Stomach (tissue), 9 donors: ENCODE data around the gene UBAC1. TPM values are rescaled to one million over a fixed set of nuclear protein-coding genes. Genes with fewer than 3 reads are reported as not detected.
A peak's percentile ranks its signal among the peaks of the same experiment; 100 is the strongest.

Experiments
- DNase-seq, 2 donors: peaks; one replicate each; pipeline versions ENCODE4 v3.0.0 to v3.0.0-alpha.2; 2013 to 2019
- H3K27ac ChIP-seq, 5 donors: fragments of 200-600 bp in 4 of 5; sonication (generic) in 4 of 5; one replicate each; pipeline ENCODE4 v1.5.1; 2013 to 2019; ENCODE audit warnings: mild to moderate bottlenecking in 1 of 5, moderate library complexity in 1 of 5
- H3K27me3 ChIP-seq, 3 donors: fragments of 200-600 bp; sonication (generic); one replicate each; pipeline ENCODE4 v1.5.1; 2017 to 2019; ENCODE audit warnings: mixed run types in 1 of 3
- H3K36me3 ChIP-seq, 4 donors: fragments of 200-600 bp; sonication (generic); 1 replicate in 3 of 4; 2 replicates in 1 of 4; pipeline ENCODE4 v1.5.1; 2016 to 2019
- H3K4me1 ChIP-seq, 4 donors: fragments of 200-600 bp; sonication (generic); one replicate each; pipeline ENCODE4 v1.5.1; 2016 to 2019
- H3K4me3 ChIP-seq, 4 donors: fragments of 200-600 bp; sonication (generic) in 3 of 4; one replicate each; pipeline ENCODE4 v1.5.1; 2016 to 2019; ENCODE audit warnings: mild to moderate bottlenecking in 1 of 4
- H3K9me3 ChIP-seq, 4 donors: fragments of 200-600 bp; sonication (generic); one replicate each; pipeline ENCODE4 v1.5.1; 2016 to 2019
- EP300 ChIP-seq: sonication (generic); formaldehyde crosslinking; IDR thresholded peaks from one replicate; pipeline ENCODE4 v1.6.1; 2017; ENCODE audit warnings: antibody characterized with exemption
- POLR2A ChIP-seq, 4 donors: fragments of 450-650 bp; IDR thresholded peaks; one replicate each; pipeline ENCODE4 v1.6.1; 2016; ENCODE audit warnings: antibody characterized with exemption in 4 of 4, control low read depth in 2 of 4, mild to moderate bottlenecking in 1 of 4, moderate library complexity in 1 of 4
- POLR2AphosphoS5 ChIP-seq, 3 donors: sonication (generic); formaldehyde crosslinking; IDR thresholded peaks; one replicate each; pipeline ENCODE4 v1.6.1; 2016; ENCODE audit warnings: antibody characterized with exemption in 3 of 3
- WGBS, 5 donors: extraction: QIAGEN DNeasy Blood & Tissue Kit in 3 of 5; methylation state at CpG; one replicate each; pipeline versions ENCODE4 v1.1.5 to v1.1.7; 2013 to 2018; 5-methylcytosine and 5-hydroxymethylcytosine counted together
- intact Hi-C: fragments of 100-400 bp; cut with DNase I; formaldehyde crosslinking; loops from one replicate; pipeline ENCODE4 v1.15.1; 2023; ENCODE audit warnings: low total_unique reads
- polyA plus RNA-seq, 3 donors: library from polyadenylated mRNA; stranded (reverse); fragments of 200-250 nt; gene quantifications; one replicate each; pipeline ENCODE4 v1.2.3, GENCODE V29; 2013
- total RNA-seq, 5 donors: library from RNA; depleted of rRNA; stranded (reverse); fragments of >200 nt; gene quantifications; one replicate each; pipeline versions ENCODE4 v1.1.0 to v1.2.3, GENCODE V29; 2014 to 2016
- TF ChIP-seq, protein P1 (sequence below), 7 experiments: fragments of 450-650 bp in 4 of 7; fragments of 200-600 bp in 3 of 7; sonication (generic) in 3 of 7; IDR thresholded peaks; one replicate each; pipeline ENCODE4 v1.5.1; 2016 to 2019; ENCODE audit warnings: antibody characterized with exemption in 7 of 7, control low read depth in 2 of 7, mild to moderate bottlenecking in 1 of 7
- donor health status: healthy with polysubstance abuse.
- donor health status: Bipolar disorder and iron deficiency.
- donor health status: healthy.

UBAC1 gene
- total and polyA plus RNA-seq, 8 donors, result 22.6 to 70.1 (median 42.6) TPM

DNA sequence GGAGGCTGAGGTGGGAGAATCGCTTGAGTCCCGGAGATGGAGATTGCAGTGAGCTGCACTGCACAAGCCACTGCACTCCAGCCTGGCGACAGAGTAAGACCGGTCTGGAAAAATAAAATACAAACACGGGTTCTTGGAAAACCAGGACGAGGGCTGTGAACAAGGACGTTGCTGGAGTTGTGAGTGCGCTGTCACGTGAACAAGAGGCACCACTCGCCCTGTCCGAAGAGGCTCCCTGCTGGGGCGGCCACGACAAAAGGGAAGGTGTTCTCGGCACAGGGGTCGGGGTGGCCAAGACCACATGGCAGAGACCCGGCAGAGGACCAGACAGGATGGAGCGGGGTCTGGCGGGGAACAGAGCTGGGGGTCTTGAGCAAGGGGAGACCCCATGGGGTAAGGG is 30.6 kb upstream of the UBAC1 start:
- H3K4me3 ChIP-seq, result no peak overlapping the region
- H3K27ac ChIP-seq, result peak overlapping the region; percentile 23 to 90 (median 86)
- WGBS, 5 donors, result 82 to 87% (median 85%) methylated on average over 18 of the region's 18 CpGs
- peaks cover 39 to 61% (median 47%) of the 10 kb centered on the region in 4 donors for H3K4me1 ChIP-seq
- no peaks in the 10 kb centered on the region for H3K9me3 ChIP-seq
- H3K27me3 ChIP-seq, result peaks cover 0 to 29% (median 5%) of the 10 kb centered on the region in 3 donors
- H3K36me3 ChIP-seq, result no peaks in the 10 kb centered on the region
- intact Hi-C loops, result no loop called here
- DNase-seq, result no peak
- TF ChIP-seq EP300, result no peak
- no peak for TF ChIP-seq POLR2AphosphoS5 (IDR thresholded peaks at IDR 0.05)
- no peak for TF ChIP-seq POLR2A (IDR thresholded peaks at IDR 0.05)
- TF ChIP-seq, protein P1, sequence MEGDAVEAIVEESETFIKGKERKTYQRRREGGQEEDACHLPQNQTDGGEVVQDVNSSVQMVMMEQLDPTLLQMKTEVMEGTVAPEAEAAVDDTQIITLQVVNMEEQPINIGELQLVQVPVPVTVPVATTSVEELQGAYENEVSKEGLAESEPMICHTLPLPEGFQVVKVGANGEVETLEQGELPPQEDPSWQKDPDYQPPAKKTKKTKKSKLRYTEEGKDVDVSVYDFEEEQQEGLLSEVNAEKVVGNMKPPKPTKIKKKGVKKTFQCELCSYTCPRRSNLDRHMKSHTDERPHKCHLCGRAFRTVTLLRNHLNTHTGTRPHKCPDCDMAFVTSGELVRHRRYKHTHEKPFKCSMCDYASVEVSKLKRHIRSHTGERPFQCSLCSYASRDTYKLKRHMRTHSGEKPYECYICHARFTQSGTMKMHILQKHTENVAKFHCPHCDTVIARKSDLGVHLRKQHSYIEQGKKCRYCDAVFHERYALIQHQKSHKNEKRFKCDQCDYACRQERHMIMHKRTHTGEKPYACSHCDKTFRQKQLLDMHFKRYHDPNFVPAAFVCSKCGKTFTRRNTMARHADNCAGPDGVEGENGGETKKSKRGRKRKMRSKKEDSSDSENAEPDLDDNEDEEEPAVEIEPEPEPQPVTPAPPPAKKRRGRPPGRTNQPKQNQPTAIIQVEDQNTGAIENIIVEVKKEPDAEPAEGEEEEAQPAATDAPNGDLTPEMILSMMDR (IDR thresholded peaks at IDR 0.05), result no peak

GRCh38 chr9:135990468-135991429 is 29.6 kb upstream of the UBAC1 start:
- intact Hi-C loops, result no loop called here
- H3K27ac ChIP-seq, result peak overlapping the region; percentile 26 to 90 (median 86)
- H3K36me3 ChIP-seq, result no peaks in the 10 kb centered on the region
- peak overlapping the region in 2 of 4 donors; percentile 12 to 28 for H3K4me3 ChIP-seq
- peak; percentile 41 to 82 for DNase-seq
- TF ChIP-seq EP300 (no peak), POLR2A (IDR thresholded peaks at IDR 0.05) (no peak), POLR2AphosphoS5 (IDR thresholded peaks at IDR 0.05) (no peak)
- TF ChIP-seq, protein P1 (IDR thresholded peaks at IDR 0.05), result no peak
- 8 to 45% (median 25%) methylated on average over 8 to 21 of the region's 21 CpGs for WGBS, 5 donors
- H3K27me3 ChIP-seq, result peaks cover 0 to 36% (median 5%) of the 10 kb centered on the region in 3 donors
- peaks cover 39 to 61% (median 47%) of the 10 kb centered on the region in 4 donors for H3K4me1 ChIP-seq
- no peaks in the 10 kb centered on the region for H3K9me3 ChIP-seq

GRCh38 chr9:135989722-135990467 is 28.7 kb upstream of the UBAC1 start:
- Histone ChIP-seq H3K4me3 (peak overlapping the region in 3 of 4 donors; percentile 12 to 28 (median 20)), H3K36me3 (no peaks in the 10 kb centered on the region), H3K9me3 (no peaks in the 10 kb centered on the region), H3K27ac (peak overlapping the region in 4 of 5 donors; percentile 19 to 46 (median 36)), H3K27me3 (peaks cover 0 to 45% (median 5%) of the 10 kb centered on the region in 3 donors), H3K4me1 (peaks cover 39 to 57% (median 47%) of the 10 kb centered on the region in 4 donors)
- DNase-seq, result peak; percentile 70 to 76
- intact Hi-C loops, result no loop called here
- 13 to 44% (median 21%) methylated on average over 19 to 36 of the region's 36 CpGs for WGBS, 5 donors
- TF ChIP-seq, protein P1 (IDR thresholded peaks at IDR 0.05), result no peak
- TF ChIP-seq POLR2AphosphoS5 (IDR thresholded peaks at IDR 0.05) (no peak), EP300 (no peak), POLR2A (IDR thresholded peaks at IDR 0.05) (no peak)

DNA sequence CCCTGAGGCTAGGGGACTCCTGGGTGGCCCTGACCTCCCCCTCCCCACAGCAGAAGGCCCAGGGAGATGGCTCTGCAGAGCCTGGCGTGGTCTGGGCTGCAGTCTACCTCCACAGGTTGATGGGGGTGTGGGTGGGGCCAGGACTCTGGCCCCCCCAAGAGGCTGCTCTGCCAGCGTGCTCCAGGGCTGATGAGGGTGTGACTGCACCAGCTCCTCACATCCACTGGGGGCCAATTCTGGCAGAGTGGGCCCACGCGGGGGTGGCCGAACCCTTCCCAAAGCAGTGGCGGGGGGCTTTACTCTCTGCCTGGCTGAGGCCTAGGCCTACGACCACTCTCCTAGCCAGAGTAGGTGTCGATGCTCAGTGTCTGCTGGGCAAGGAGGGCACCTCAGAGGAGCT is 28.0 kb upstream of the UBAC1 start:
- H3K36me3 ChIP-seq, result no peaks in the 10 kb centered on the region
- no peak overlapping the region for H3K27ac ChIP-seq
- peaks cover 0 to 52% (median 5%) of the 10 kb centered on the region in 3 donors for H3K27me3 ChIP-seq
- 80 to 94% (median 89%) methylated on average over 3 to 8 of the region's 8 CpGs for WGBS, 5 donors
- peaks cover 39 to 50% (median 45%) of the 10 kb centered on the region in 4 donors for H3K4me1 ChIP-seq
- DNase-seq, result no peak
- no peaks in the 10 kb centered on the region for H3K9me3 ChIP-seq
- no peak overlapping the region for H3K4me3 ChIP-seq
- no peak for TF ChIP-seq EP300
- no peak for TF ChIP-seq POLR2A (IDR thresholded peaks at IDR 0.05)
- TF ChIP-seq, protein P1 (IDR thresholded peaks at IDR 0.05), result no peak
- TF ChIP-seq POLR2AphosphoS5 (IDR thresholded peaks at IDR 0.05), result no peak
- intact Hi-C loops, result no loop called here
